Astrocyte (in vitro differentiated cells and primary cell): Measurements from ENCODE around the gene FBLIM1.

Experiments used
- EZH2 ChIP-seq: IDR thresholded peaks from 2 replicates; pipeline ENCODE4 v1.6.1; 2012; ENCODE audit warnings: mild to moderate bottlenecking, low read length, inconsistent platforms; ENCODE audit not compliant: insufficient read depth
- TF ChIP-seq, protein P1 (sequence below): IDR thresholded peaks from 2 replicates; pipeline ENCODE4 v1.5.1; 2011; ENCODE audit warnings: low read depth, mild to moderate bottlenecking, inconsistent platforms, low read length, moderate library complexity; ENCODE audit not compliant: insufficient read depth

DNA sequence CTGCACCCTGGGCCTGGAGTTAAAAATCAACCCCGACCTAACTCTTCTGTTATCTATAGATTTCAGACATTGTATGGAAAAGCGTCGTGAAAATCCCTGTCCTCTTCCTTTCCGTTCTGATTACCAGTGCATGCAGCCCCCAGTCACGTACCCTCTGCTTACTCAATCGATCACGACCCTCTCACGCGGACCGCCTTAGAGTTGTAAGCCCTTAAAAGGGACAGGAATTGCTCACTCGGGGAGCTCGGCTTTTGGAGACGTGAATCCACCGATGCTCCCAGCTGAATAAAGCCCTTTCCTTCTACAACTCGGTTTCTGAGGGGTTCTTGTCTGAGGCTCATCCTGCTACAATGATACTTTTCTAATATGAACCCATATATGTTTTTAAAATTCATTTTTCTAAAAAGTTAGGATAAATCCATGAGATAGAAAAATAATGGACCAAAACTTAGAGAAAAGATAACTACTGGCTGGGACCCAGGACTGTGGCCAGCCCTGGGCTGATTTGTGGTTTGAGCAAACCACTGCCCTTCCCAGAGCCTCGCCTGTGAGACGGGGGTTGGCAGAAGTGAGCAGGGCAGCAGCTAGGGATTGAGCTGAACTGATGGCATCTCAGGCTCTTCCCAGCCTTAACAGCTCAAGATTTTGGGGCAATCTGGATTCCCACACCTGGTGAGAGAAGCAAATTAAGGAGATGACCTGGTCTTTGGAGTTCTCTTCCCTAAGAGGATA lies 43.8 kb downstream of the FBLIM1 start:
- TF ChIP-seq, protein P1, sequence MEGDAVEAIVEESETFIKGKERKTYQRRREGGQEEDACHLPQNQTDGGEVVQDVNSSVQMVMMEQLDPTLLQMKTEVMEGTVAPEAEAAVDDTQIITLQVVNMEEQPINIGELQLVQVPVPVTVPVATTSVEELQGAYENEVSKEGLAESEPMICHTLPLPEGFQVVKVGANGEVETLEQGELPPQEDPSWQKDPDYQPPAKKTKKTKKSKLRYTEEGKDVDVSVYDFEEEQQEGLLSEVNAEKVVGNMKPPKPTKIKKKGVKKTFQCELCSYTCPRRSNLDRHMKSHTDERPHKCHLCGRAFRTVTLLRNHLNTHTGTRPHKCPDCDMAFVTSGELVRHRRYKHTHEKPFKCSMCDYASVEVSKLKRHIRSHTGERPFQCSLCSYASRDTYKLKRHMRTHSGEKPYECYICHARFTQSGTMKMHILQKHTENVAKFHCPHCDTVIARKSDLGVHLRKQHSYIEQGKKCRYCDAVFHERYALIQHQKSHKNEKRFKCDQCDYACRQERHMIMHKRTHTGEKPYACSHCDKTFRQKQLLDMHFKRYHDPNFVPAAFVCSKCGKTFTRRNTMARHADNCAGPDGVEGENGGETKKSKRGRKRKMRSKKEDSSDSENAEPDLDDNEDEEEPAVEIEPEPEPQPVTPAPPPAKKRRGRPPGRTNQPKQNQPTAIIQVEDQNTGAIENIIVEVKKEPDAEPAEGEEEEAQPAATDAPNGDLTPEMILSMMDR, result no peak
- no peak for TF ChIP-seq EZH2
